Prostate gland (tissue), 2 donors: ENCODE results near the gene HIVEP3. TPM values are rescaled to one million over a fixed set of nuclear protein-coding genes. Genes with fewer than 3 reads are reported as not detected.

Source experiments
- DNase-seq: peaks from one replicate; pipeline ENCODE4 v3.0.0-alpha.2; 2019; ENCODE audit warnings: low spot score
- H3K27ac ChIP-seq, 2 donors: fragments of 200-600 bp; sonication (generic); 2 replicates each; pipeline ENCODE4 v1.5.1; 2017 to 2019
- H3K27me3 ChIP-seq: fragments of 200-600 bp; sonication (generic); replicated peaks from 2 replicates; pipeline ENCODE4 v1.5.1; 2019; ENCODE audit not compliant: insufficient read depth
- H3K36me3 ChIP-seq, 2 donors: fragments of 200-600 bp; sonication (generic); 1 replicate in 1 of 2; 2 replicates in 1 of 2; pipeline versions ENCODE4 v1.5.1 to v1.8.1; 2017 to 2019
- H3K4me1 ChIP-seq: fragments of 200-600 bp; sonication (generic); replicated peaks from 2 replicates; pipeline ENCODE4 v1.5.1; 2019
- H3K4me3 ChIP-seq, 2 donors: fragments of 200-600 bp; sonication (generic); 2 replicates each; pipeline ENCODE4 v1.5.1; 2017 to 2019
- H3K9me3 ChIP-seq: fragments of 200-600 bp; sonication (generic); 2 replicates; pipeline ENCODE4 v1.5.1; 2017
- POLR2A ChIP-seq: fragments of 450-650 bp; IDR thresholded peaks from one replicate; pipeline ENCODE4 v1.6.1; 2016; ENCODE audit warnings: antibody characterized with exemption, mild to moderate bottlenecking
- POLR2AphosphoS5 ChIP-seq: sonication (generic); formaldehyde crosslinking; IDR thresholded peaks from one replicate; pipeline ENCODE4 v1.6.1; 2017; ENCODE audit warnings: antibody characterized with exemption
- WGBS: methylation state at CpG from one replicate; pipeline ENCODE4 v1.1.5; 2018; 5-methylcytosine and 5-hydroxymethylcytosine counted together
- intact Hi-C: fragments of 100-400 bp; cut with DNase I; formaldehyde crosslinking; loops from one replicate; pipeline ENCODE4 v1.14.2; 2022
- total RNA-seq, 2 donors: library from RNA; depleted of rRNA; stranded (reverse); fragments of >200 nt; gene quantifications; one replicate each; pipeline ENCODE4 v1.1.0, GENCODE V29; 2016
- TF ChIP-seq, protein P1 (sequence below), 4 experiments: fragments of 200-600 bp in 2 of 4; fragments of 450-650 bp in 2 of 4; sonication (generic) in 2 of 4; IDR thresholded peaks; 1 replicate in 3 of 4; 2 replicates in 1 of 4; pipeline ENCODE4 v1.5.1; 2016 to 2019; ENCODE audit warnings: antibody characterized with exemption in 4 of 4, mild to moderate bottlenecking in 2 of 4, moderate library complexity in 2 of 4

The HIVEP3 gene
- total RNA-seq, 2 donors from 2014 or later = 9.3 to 11.2 TPM

- H3K27me3 ChIP-seq = no peaks in the 10 kb centered on the region
- 86% methylated on average over 2 of the region's 2 CpGs for WGBS
- intact Hi-C loops = no loop called here
Measured at GRCh38 chr1:41731516-41732030, 187.1 kb downstream of the HIVEP3 start.

DNA sequence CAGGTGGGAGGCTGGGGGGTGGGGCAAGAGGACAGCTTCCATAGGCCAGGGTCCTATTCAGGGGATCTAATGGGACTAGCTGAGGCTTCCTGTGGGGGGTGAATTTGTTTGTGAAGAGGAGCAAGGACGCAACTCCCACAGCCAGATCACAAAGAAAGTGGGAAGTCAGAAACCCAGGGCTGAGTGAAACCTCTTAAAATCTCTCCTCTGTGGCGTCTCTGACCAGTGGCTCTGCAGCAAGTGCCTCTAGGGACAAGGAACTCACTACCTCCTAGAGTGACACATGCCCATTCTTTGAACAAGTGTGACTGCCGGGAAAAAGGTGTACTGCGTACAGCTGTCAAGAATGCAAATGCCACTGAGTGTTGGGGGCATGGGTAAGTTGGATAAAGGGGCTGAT, 187.9 kb downstream of the HIVEP3 start:
- no peak for DNase-seq
- no peaks in the 10 kb centered on the region for H3K4me1 ChIP-seq
- no peak overlapping the region for H3K4me3 ChIP-seq
- no peaks in the 10 kb centered on the region for H3K36me3 ChIP-seq
- no peaks in the 10 kb centered on the region for H3K9me3 ChIP-seq
- no peaks in the 10 kb centered on the region for H3K27me3 ChIP-seq
- intact Hi-C loops = no loop called here
- TF ChIP-seq POLR2AphosphoS5 (no peak), POLR2A (no peak)
- TF ChIP-seq, protein P1, sequence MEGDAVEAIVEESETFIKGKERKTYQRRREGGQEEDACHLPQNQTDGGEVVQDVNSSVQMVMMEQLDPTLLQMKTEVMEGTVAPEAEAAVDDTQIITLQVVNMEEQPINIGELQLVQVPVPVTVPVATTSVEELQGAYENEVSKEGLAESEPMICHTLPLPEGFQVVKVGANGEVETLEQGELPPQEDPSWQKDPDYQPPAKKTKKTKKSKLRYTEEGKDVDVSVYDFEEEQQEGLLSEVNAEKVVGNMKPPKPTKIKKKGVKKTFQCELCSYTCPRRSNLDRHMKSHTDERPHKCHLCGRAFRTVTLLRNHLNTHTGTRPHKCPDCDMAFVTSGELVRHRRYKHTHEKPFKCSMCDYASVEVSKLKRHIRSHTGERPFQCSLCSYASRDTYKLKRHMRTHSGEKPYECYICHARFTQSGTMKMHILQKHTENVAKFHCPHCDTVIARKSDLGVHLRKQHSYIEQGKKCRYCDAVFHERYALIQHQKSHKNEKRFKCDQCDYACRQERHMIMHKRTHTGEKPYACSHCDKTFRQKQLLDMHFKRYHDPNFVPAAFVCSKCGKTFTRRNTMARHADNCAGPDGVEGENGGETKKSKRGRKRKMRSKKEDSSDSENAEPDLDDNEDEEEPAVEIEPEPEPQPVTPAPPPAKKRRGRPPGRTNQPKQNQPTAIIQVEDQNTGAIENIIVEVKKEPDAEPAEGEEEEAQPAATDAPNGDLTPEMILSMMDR (IDR thresholded peaks at IDR 0.05) = no peak
- WGBS = 95% methylated on average over 4 of the region's 4 CpGs
- H3K27ac ChIP-seq = no peak overlapping the region

More at GRCh38 chr1:41731516-41732030, 187.1 kb downstream of the HIVEP3 start:
- no peaks in the 10 kb centered on the region for H3K9me3 ChIP-seq
- DNase-seq = no peak
- H3K4me3 ChIP-seq = no peak overlapping the region
- H3K4me1 ChIP-seq = no peaks in the 10 kb centered on the region
- TF ChIP-seq, protein P1 (IDR thresholded peaks at IDR 0.05) = no peak
- TF ChIP-seq POLR2A = no peak
- no peak for TF ChIP-seq POLR2AphosphoS5
- H3K36me3 ChIP-seq = no peaks in the 10 kb centered on the region
- no peak overlapping the region for H3K27ac ChIP-seq

DNA sequence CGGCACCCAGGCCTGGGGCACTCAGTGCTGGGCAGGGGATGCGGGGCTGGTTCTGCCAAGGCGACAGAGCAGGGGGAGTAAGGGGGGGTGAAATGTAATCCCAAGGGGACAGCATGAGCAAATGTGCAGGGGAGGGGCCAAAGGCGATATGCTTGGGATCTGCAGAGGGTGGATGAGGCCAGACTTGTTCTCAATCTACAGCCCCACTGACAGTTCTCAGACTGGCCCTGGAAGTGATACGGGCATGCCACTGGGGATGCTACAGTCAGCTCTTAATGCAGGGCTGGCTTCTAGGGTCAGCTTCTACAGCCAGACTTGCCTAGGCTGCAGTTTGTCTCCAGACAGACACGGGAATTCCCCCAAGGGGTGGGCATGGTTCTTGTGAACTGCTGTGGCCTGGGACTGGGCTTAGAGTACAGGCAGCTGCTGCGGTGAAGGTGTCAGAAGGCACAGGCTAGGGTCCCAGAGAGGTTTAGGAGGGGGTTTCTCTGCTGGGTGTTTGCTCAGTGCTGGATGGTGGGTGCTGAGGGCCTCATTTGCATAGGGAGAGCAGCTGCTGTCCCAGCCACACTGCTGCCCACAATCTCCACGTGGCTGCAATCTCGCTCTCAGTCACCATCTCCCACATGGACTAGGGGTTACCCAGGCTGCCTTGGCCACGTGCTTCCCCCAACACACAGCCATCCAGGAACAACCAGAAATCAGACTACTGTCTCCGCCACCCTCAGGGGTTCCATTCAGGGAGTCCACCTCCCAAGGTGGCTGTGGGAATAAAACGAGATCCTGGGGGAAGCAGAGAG, 190.1 kb downstream of the HIVEP3 start:
- no peaks in the 10 kb centered on the region for H3K27me3 ChIP-seq
- TF ChIP-seq POLR2AphosphoS5 = no peak
- no peak for TF ChIP-seq POLR2A
- TF ChIP-seq, protein P1 (IDR thresholded peaks at IDR 0.05) = no peak
- WGBS = 71% methylated on average over 12 of the region's 12 CpGs
- no peaks in the 10 kb centered on the region for H3K36me3 ChIP-seq
- intact Hi-C loops = no loop called here
- H3K4me1 ChIP-seq = no peaks in the 10 kb centered on the region
- DNase-seq = no peak
- no peaks in the 10 kb centered on the region for H3K9me3 ChIP-seq
- H3K27ac ChIP-seq = no peak overlapping the region
- H3K4me3 ChIP-seq = no peak overlapping the region

DNA sequence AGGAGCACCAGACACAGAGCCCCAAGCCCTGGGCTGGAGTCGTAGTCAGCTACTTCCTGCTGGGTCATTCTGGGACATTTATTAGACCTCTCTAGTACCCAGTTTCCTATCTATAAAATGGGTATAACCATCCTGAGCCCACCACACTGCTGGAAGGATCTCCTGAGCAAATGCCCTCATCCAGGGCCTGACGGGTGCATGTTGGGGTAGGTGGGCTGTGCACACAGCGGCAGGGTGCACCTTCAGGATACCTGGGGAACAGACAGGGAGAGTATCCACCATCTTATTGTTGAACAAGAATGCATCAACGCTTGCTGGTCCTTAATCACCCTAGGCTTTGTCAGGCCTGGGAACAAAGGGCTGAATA, 191.0 kb downstream of the HIVEP3 start:
- no peaks in the 10 kb centered on the region for H3K9me3 ChIP-seq

More for the DNA sequence above, 191.0 kb downstream of the HIVEP3 start:
- WGBS = 91% methylated on average over 4 of the region's 4 CpGs
- Histone ChIP-seq H3K4me1 (no peaks in the 10 kb centered on the region), H3K27ac (no peak overlapping the region), H3K4me3 (no peak overlapping the region), H3K36me3 (no peaks in the 10 kb centered on the region), H3K27me3 (no peaks in the 10 kb centered on the region)
- TF ChIP-seq POLR2A = no peak
- TF ChIP-seq, protein P1 (IDR thresholded peaks at IDR 0.05) = no peak
- no peak for TF ChIP-seq POLR2AphosphoS5
- intact Hi-C loops = no loop called here
- no peak for DNase-seq
